Vagina (tissue), 2 donors: ENCODE measurements around the gene KLRB1. TPM values are rescaled to one million over a fixed set of nuclear protein-coding genes. Genes with fewer than 3 reads are reported as not detected.
"Not testable (repeated sequence)": the region's sequence is repeated elsewhere in the genome, so short reads cannot be mapped to it uniquely, and the experiment has no call there.

Experiments
- DNase-seq, 2 donors: peaks; one replicate each; pipeline ENCODE4 v3.0.0-alpha.2; 2017; ENCODE audit errors: extremely low spot score in 2 of 2
- H3K27ac ChIP-seq: fragments of 200-600 bp; sonication (generic); one replicate; pipeline ENCODE4 v1.5.1; 2019
- H3K27me3 ChIP-seq: fragments of 200-600 bp; sonication (generic); one replicate; pipeline ENCODE4 v1.5.1; 2019
- H3K36me3 ChIP-seq, 2 donors: fragments of 200-600 bp; sonication (generic); one replicate each; pipeline ENCODE4 v1.5.1; 2017 to 2019
- H3K4me1 ChIP-seq: fragments of 200-600 bp; sonication (generic); one replicate; pipeline ENCODE4 v1.5.1; 2019
- H3K4me3 ChIP-seq, 2 donors: fragments of 200-600 bp; sonication (generic); 1 replicate in 1 of 2; 2 replicates in 1 of 2; pipeline ENCODE4 v1.5.1; 2016 to 2019
- H3K9me3 ChIP-seq: fragments of 200-600 bp; sonication (generic); one replicate; pipeline ENCODE4 v1.5.1; 2019
- CTCF ChIP-seq, 3 experiments: fragments of 450-650 bp in 2 of 3; fragments of 200-600 bp in 1 of 3; sonication (generic) in 1 of 3; IDR thresholded peaks; one replicate each; pipeline ENCODE4 v1.5.1; 2017 to 2019; ENCODE audit warnings: antibody characterized with exemption in 3 of 3, mild to moderate bottlenecking in 2 of 3, moderate library complexity in 2 of 3
- POLR2A ChIP-seq, 2 donors: fragments of 450-650 bp; IDR thresholded peaks; one replicate each; pipeline ENCODE4 v1.6.1; 2017; ENCODE audit warnings: antibody characterized with exemption in 2 of 2, mild to moderate bottlenecking in 2 of 2, moderate library complexity in 2 of 2
- POLR2AphosphoS5 ChIP-seq, 2 donors: sonication (generic); formaldehyde crosslinking; IDR thresholded peaks; one replicate each; pipeline ENCODE4 v1.9.0; 2017; ENCODE audit warnings: antibody characterized with exemption in 2 of 2, mild to moderate bottlenecking in 2 of 2, low read depth in 1 of 2; ENCODE audit not compliant: insufficient read depth in 1 of 2
- intact Hi-C: fragments of 100-400 bp; cut with DNase I; formaldehyde crosslinking; loops from one replicate; pipeline ENCODE4 v1.15.1; 2023
- total RNA-seq: library from RNA; depleted of rRNA; stranded (reverse); fragments of >200 nt; gene quantifications from one replicate; pipeline ENCODE4 v1.2.3, GENCODE V29; 2016

KLRB1 gene
- total RNA-seq, 1 donor from 2014 or later = 1.5 TPM

- Histone ChIP-seq H3K27ac (peak overlapping the region; percentile 94), H3K4me3 (peak overlapping the region; percentile 75 to 93), H3K36me3 (no peaks in the 10 kb centered on the region), H3K9me3 (no peaks in the 10 kb centered on the region), H3K4me1 (peaks cover 41% of the 10 kb centered on the region), H3K27me3 (no peaks in the 10 kb centered on the region)
- no peak for DNase-seq
- intact Hi-C loops = no loop called here
- TF ChIP-seq POLR2A (IDR thresholded peaks at IDR 0.05) (peak in 1 of 2 donors; percentile 29), POLR2AphosphoS5 (IDR thresholded peaks at IDR 0.05; ENCODE audit: insufficient read depth in 1 of 2, low read depth in 1 of 2) (peak in 1 of 2 donors; percentile 91), CTCF (IDR thresholded peaks at IDR 0.05) (no peak)
These were observed 40.3 kb upstream of the KLRB1 start for GRCh38 chr12:9647825-9648700.

GRCh38 chr12:9646794-9647781 lies 39.4 kb upstream of the KLRB1 start:
- TF ChIP-seq CTCF (IDR thresholded peaks at IDR 0.05) (no peak), POLR2A (IDR thresholded peaks at IDR 0.05) (no peak), POLR2AphosphoS5 (IDR thresholded peaks at IDR 0.05; ENCODE audit: insufficient read depth in 1 of 2, low read depth in 1 of 2) (no peak)
- Histone ChIP-seq H3K9me3 (no peaks in the 10 kb centered on the region), H3K36me3 (no peaks in the 10 kb centered on the region), H3K27me3 (no peaks in the 10 kb centered on the region), H3K27ac (peak overlapping the region; percentile 94), H3K4me1 (peaks cover 35% of the 10 kb centered on the region), H3K4me3 (peak overlapping the region; percentile 75 to 93)
- intact Hi-C loops = no loop called here
- no peak for DNase-seq

DNA sequence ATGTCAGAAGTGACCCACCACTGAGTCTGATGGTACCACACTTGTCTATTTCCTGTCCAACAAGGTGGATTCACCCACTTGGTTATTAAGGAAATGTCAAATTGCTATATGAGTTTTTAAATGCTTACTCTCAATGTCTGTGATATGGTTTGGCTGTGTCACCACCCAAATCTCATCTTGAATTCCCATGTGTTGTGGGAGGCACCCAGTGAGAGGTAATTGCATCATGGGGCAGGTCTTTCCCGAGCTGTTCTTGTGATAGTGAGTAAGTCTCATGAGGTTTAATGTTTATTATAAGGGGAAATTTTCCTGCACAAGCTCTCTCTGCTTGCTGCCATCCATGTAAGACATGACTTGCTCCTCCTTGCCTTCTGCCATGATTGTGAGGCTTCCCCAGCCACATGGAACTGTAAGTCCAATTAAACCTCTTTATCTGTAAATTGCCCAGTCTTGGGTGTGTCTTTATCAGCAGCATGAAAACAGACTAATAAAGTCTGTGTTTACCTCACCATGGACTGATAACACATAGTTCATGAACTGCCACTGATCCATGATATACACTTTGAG lies 37.4 kb upstream of the KLRB1 start:
- H3K4me1 ChIP-seq = peaks cover 18% of the 10 kb centered on the region
- H3K9me3 ChIP-seq, H3K4me3 ChIP-seq, H3K27ac ChIP-seq, intact Hi-C loops, H3K36me3 ChIP-seq, DNase-seq, H3K27me3 ChIP-seq: not testable (repeated sequence)

DNA sequence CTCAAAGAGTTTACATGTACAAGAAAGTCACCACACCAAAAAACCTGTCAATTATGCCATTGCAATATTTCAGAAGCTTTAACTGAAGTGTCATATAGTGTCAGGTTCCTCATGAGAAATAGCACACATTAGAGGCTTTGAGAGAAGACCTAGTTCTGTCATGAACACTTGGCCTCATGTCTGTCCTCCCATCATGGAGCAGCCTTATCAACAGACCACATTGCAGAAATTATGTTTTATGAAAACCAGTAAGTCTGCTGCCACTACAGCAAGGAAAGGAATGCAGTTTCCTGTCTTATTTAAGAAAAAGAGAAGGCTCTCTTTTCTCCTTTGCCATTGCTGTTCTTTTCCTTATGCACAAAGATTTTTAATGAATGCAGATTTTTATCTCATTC lies 35.5 kb upstream of the KLRB1 start:
- Histone ChIP-seq H3K4me1 (peaks cover 6% of the 10 kb centered on the region), H3K4me3 (no peak overlapping the region), H3K36me3 (no peaks in the 10 kb centered on the region), H3K9me3 (no peaks in the 10 kb centered on the region), H3K27ac (no peak overlapping the region), H3K27me3 (no peaks in the 10 kb centered on the region)
- DNase-seq = no peak
- TF ChIP-seq POLR2A (IDR thresholded peaks at IDR 0.05) = no peak
- TF ChIP-seq CTCF (IDR thresholded peaks at IDR 0.05) = no peak
- no peak for TF ChIP-seq POLR2AphosphoS5 (IDR thresholded peaks at IDR 0.05; ENCODE audit: insufficient read depth in 1 of 2, low read depth in 1 of 2)
- intact Hi-C loops = no loop called here

DNA sequence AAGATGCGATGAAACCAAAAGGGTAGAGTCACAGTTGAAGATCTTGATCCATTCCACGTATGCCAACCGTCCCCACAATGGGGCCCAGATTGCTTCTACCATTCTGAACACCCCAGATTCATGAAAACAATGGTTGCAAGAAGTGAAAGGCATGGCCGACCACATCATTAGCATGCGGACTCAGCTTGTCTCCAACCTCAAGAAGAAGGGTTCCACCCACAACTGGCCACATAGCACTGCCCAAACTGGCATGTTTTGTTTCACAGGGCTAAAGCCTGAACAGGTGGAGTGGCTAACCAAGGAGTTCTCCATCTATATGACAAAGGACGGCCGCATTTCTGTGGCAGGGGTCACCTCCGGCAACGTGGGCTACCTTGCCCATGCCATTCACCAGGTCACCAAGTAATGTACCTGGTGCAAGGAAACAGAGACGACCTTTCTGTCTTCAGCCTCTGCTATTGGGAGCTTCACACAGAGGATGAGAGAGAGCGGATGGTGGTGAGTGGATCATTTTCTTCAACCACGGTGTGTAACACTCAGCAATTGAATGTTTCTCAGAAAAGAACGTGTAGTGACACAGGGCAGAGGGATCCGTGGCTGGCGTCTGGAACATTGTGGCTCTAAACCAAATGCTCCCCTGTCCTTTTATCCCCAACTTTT lies 35.0 kb upstream of the KLRB1 start:
- Histone ChIP-seq H3K27ac (no peak overlapping the region), H3K9me3 (no peaks in the 10 kb centered on the region), H3K36me3 (no peaks in the 10 kb centered on the region), H3K4me1 (peaks cover 5% of the 10 kb centered on the region), H3K27me3 (no peaks in the 10 kb centered on the region), H3K4me3 (no peak overlapping the region)
- TF ChIP-seq CTCF (IDR thresholded peaks at IDR 0.05) = no peak
- TF ChIP-seq POLR2A (IDR thresholded peaks at IDR 0.05) = no peak
- TF ChIP-seq POLR2AphosphoS5 (IDR thresholded peaks at IDR 0.05; ENCODE audit: insufficient read depth in 1 of 2, low read depth in 1 of 2) = no peak
- DNase-seq = no peak
- intact Hi-C loops = no loop called here
